SK-N-SH treated with all-trans-retinoic acid at 6 μM for 48 hours (cell line): Measurements from ENCODE around the gene FLT3LG.

Source experiments
- ARNTL ChIP-seq: fragments of 450-650 bp; formaldehyde crosslinking; IDR thresholded peaks from 2 replicates; pipeline ENCODE4 v1.5.0; 2020; ENCODE audit warnings: low read depth, mild to moderate bottlenecking, moderate library complexity, borderline replicate concordance
- BACH2 ChIP-seq: fragments of 250-450 bp; sonication (Bioruptor Pico); IDR thresholded peaks from 2 replicates; pipeline ENCODE4 v1.9.0; 2021; ENCODE audit warnings: mild to moderate bottlenecking, borderline replicate concordance
- CREB5 ChIP-seq: fragments of 250-450 bp; sonication (Bioruptor Pico); IDR thresholded peaks from 2 replicates; pipeline ENCODE4 v1.5.1; 2020; ENCODE audit warnings: low read depth, mild to moderate bottlenecking, moderate library complexity
- CSDC2 ChIP-seq: fragments of 250-450 bp; sonication (Bioruptor Pico); IDR thresholded peaks from 2 replicates; pipeline ENCODE4 v1.5.0; 2020; ENCODE audit warnings: mild to moderate bottlenecking, moderate library complexity
- CSRNP3 ChIP-seq: fragments of 250-450 bp; sonication (Bioruptor Pico); IDR thresholded peaks from 2 replicates; pipeline ENCODE4 v1.5.1; 2021; ENCODE audit warnings: mild to moderate bottlenecking, moderate library complexity
- ISL1 ChIP-seq: fragments of 250-450 bp; sonication (Bioruptor Pico); IDR thresholded peaks from 2 replicates; pipeline ENCODE4 v2.1.2; 2022; ENCODE audit warnings: mild to moderate bottlenecking, moderate library complexity
- PATZ1 ChIP-seq: fragments of 250-450 bp; sonication (Bioruptor Pico); IDR thresholded peaks from 2 replicates; pipeline ENCODE4 v1.8.0; 2020; ENCODE audit warnings: mild to moderate bottlenecking, moderate library complexity, borderline replicate concordance
- RARB ChIP-seq: fragments of 250-450 bp; sonication (Bioruptor Pico); IDR thresholded peaks from 2 replicates; pipeline ENCODE4 v1.8.0; 2021; ENCODE audit warnings: mild to moderate bottlenecking, moderate library complexity
- SNAI2 ChIP-seq: fragments of 250-450 bp; sonication (Bioruptor Pico); IDR thresholded peaks from 2 replicates; pipeline ENCODE4 v1.5.0; 2020; ENCODE audit warnings: mild to moderate bottlenecking, moderate library complexity
- TCF4 ChIP-seq: fragments of 250-450 bp; sonication (Bioruptor Pico); IDR thresholded peaks from 2 replicates; pipeline ENCODE4 v1.8.0; 2021; ENCODE audit warnings: mild to moderate bottlenecking, moderate library complexity, borderline replicate concordance
- TSHZ2 ChIP-seq: fragments of 250-450 bp; sonication (Bioruptor Pico); IDR thresholded peaks from 2 replicates; pipeline ENCODE4 v1.5.0; 2020; ENCODE audit warnings: mild to moderate bottlenecking, moderate library complexity
- ZFP30 ChIP-seq: fragments of 450-650 bp; formaldehyde crosslinking; IDR thresholded peaks from 2 replicates; pipeline ENCODE4 v1.5.0; 2022; ENCODE audit warnings: mild to moderate bottlenecking, moderate library complexity

- TF ChIP-seq CSDC2 (CRISPR knock-in tag) (no peak), CSRNP3 (no peak), PATZ1 (CRISPR knock-in tag) (no peak), ARNTL (CRISPR knock-in tag) (no peak), CREB5 (CRISPR knock-in tag) (no peak), ISL1 (CRISPR knock-in tag) (no peak), ZFP30 (CRISPR knock-in tag) (no peak), BACH2 (no peak), TSHZ2 (CRISPR knock-in tag) (no peak), RARB (CRISPR knock-in tag) (no peak), SNAI2 (no peak), TCF4 (CRISPR knock-in tag) (no peak)
Measured at GRCh38 chr19:49524812-49525455, 50.9 kb downstream of the FLT3LG start.
